ENCODE data around the gene ZNF17.

GRCh38 chr19:57466489-57466888 lies 55.5 kb downstream of the ZNF17 start:
- TF ChIP-seq CTCF (IDR thresholded peaks at IDR 0.05; ENCODE audit: insufficient read depth, low read length) (no peak), SPI1 (IDR thresholded peaks at IDR 0.05; ENCODE audit: borderline replicate concordance, low read depth) (no peak), POLR2AphosphoS5 (IDR thresholded peaks at IDR 0.05; ENCODE audit: low read depth) (no peak), GABPA (IDR thresholded peaks at IDR 0.05; ENCODE audit: low read depth) (no peak)
